MM.1S (cell line): ENCODE measurements around the gene GAPT.

Source experiments
- EZH2 ChIP-seq: fragments of 300-600 bp; sonication (generic); optimal IDR thresholded peaks from 2 replicates; pipeline ENCODE3; 2017; ENCODE audit warnings: low read depth, mild to moderate bottlenecking, antibody characterized with exemption, low read length, mixed read lengths
- EZH2phosphoT487 ChIP-seq: fragments of 300-600 bp; sonication (generic); IDR thresholded peaks from 2 replicates; pipeline ENCODE4 v1.6.1; 2018; ENCODE audit warnings: antibody characterized with exemption, low read length
- TF ChIP-seq, protein P1 (sequence below): fragments of 300-600 bp; sonication (generic); IDR thresholded peaks from 2 replicates; pipeline ENCODE4 v1.5.1; 2016; ENCODE audit warnings: antibody characterized with exemption, low read length, mixed read lengths

DNA sequence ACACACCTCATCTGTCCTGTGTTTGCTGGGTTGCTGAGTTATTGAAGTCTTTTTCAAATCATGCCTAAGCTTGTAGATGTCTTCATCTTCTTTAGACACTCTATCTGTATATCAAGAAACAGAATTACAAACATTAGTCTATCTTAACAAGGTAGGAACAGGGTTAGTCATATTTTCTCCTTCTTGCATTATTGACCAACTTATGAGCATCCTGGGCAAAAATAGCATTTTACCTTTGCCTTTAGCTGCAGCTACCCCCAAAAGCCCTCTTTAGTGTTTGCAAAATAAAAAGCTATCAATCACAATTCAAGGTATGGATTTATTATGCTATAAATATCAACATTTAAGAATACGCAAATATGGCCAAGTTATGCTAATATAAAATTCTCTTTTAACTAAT, 34.7 kb upstream of the GAPT start:
- TF ChIP-seq, protein P1, sequence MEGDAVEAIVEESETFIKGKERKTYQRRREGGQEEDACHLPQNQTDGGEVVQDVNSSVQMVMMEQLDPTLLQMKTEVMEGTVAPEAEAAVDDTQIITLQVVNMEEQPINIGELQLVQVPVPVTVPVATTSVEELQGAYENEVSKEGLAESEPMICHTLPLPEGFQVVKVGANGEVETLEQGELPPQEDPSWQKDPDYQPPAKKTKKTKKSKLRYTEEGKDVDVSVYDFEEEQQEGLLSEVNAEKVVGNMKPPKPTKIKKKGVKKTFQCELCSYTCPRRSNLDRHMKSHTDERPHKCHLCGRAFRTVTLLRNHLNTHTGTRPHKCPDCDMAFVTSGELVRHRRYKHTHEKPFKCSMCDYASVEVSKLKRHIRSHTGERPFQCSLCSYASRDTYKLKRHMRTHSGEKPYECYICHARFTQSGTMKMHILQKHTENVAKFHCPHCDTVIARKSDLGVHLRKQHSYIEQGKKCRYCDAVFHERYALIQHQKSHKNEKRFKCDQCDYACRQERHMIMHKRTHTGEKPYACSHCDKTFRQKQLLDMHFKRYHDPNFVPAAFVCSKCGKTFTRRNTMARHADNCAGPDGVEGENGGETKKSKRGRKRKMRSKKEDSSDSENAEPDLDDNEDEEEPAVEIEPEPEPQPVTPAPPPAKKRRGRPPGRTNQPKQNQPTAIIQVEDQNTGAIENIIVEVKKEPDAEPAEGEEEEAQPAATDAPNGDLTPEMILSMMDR, result no peak
- TF ChIP-seq EZH2phosphoT487, result no peak
- TF ChIP-seq EZH2, result no peak
